Central memory CD8-positive, alpha-beta T cell (primary cell): Measurements from ENCODE around the gene ZEB2.

ENCODE experiments used
- ATAC-seq: fragments of 150-1000 bp; cut with Tn5 transposase; replicated peaks from 2 replicates; pipeline ENCODE4 v1.10.0; 2022; ENCODE audit warnings: mild to moderate bottlenecking, moderate FRiP score, moderate number of reproducible peaks; ENCODE audit not compliant: poor library complexity, severe bottlenecking; ENCODE audit errors: extremely low read depth
- DNase-seq, 2 donors: peaks; one replicate each; pipeline ENCODE4 v3.0.0; 2021; ENCODE audit warnings: low spot score in 2 of 2
- H3K27ac Mint-ChIP-seq: one replicate; pipeline ENCODE4 v1.8.0; 2022; ENCODE audit warnings: low read depth, mild to moderate bottlenecking, moderate library complexity, mixed read lengths
- H3K27me3 Mint-ChIP-seq: one replicate; pipeline ENCODE4 v1.8.0; 2022; ENCODE audit warnings: mixed read lengths
- H3K36me3 Mint-ChIP-seq: one replicate; pipeline ENCODE4 v1.8.0; 2022; ENCODE audit warnings: mild to moderate bottlenecking, moderate library complexity, mixed read lengths; ENCODE audit not compliant: insufficient read depth
- H3K4me1 Mint-ChIP-seq: one replicate; pipeline ENCODE4 v1.8.0; 2022; ENCODE audit warnings: mixed read lengths
- H3K4me3 Mint-ChIP-seq: one replicate; pipeline ENCODE4 v1.8.0; 2022; ENCODE audit warnings: mild to moderate bottlenecking, moderate library complexity, mixed read lengths
- H3K9me3 Mint-ChIP-seq: one replicate; pipeline ENCODE4 v1.8.0; 2022; ENCODE audit warnings: mixed read lengths

The ZEB2 gene

GRCh38 chr2:144455987-144456386 lies 63.9 kb downstream of the ZEB2 start:
- Mint-ChIP-seq H3K4me1 (peaks cover 77% of the 10 kb centered on the region), H3K27ac (peak overlapping the region; percentile 94), H3K9me3 (no peaks in the 10 kb centered on the region), H3K36me3 (peaks cover 42% of the 10 kb centered on the region), H3K4me3 (peak overlapping the region; percentile 59), H3K27me3 (no peaks in the 10 kb centered on the region)
- DNase-seq (no peak), ATAC-seq (no peak)

DNA sequence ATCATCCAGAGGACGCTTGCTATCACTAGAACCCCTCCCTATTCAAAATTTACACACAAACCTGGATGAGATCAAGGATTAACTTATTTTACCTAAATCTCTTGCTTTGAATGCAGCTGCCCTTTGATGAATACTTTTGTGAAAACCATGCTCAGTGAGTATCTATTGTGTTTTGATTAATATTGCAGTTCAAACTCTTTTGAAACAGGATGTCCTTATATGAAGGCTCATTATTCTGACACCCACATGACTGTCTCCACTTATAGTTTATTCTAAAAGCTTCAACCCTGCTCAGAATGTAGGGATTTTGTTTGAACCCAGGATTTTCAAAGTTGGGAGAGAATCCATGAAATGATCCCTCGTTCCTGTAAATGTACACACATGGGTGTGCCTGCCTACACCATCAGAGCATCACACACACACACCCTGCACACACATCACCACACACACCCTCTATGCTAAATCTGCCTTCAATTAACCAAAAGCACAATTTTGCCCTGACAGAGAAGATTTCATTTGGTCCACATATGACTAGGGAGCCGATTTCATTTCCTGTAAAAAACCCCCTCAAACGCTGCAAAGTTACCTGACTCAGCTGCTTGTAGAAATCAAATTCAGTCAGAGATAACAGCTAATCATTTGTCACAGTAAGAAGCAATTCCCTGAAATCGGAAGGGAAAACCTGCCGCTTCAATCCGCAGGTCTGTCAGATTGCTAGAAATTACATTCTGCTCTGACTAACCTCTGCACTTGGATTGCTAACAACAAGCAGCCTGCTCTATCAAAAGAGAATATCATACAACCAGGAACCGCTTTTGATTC lies 65.2 kb downstream of the ZEB2 start:
- no peak for DNase-seq

DNA sequence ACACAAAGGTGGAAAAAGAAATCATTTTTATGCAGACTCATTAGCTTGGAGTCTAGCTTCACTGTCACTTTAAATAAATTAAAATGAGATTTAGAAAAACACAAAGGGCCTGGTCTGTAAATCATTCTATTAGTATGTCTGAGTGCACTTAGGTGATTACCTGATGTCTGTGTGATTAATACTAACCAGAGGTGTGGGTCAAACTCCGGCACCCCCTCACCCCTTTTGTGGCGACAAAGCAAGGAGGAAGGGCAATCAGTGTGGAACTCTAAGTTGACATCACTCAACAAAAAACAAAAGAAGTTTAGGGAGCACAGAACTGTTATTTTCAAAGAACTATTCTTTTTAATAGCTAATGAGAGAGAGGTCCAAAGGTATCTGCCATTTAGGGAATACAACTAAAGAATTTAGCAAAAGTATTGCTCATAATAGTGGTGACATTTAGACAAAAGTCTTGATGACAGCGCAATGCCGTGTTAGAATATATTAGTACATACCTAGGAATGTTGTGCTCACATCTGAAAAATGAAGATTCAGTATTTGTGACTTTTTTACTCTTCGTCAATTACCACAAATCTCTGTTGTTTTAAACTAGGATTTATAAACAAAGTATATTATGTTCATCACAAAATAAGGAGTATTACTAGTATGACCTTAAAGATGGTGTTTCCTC lies 66.3 kb downstream of the ZEB2 start:
- no peaks in the 10 kb centered on the region for H3K9me3 Mint-ChIP-seq
- no peaks in the 10 kb centered on the region for H3K27me3 Mint-ChIP-seq
- H3K36me3 Mint-ChIP-seq = peaks cover 34% of the 10 kb centered on the region
- peak overlapping the region; percentile 86 for H3K27ac Mint-ChIP-seq
- H3K4me1 Mint-ChIP-seq = peaks cover 73% of the 10 kb centered on the region
- H3K4me3 Mint-ChIP-seq = peak overlapping the region; percentile 56
- DNase-seq (no peak), ATAC-seq (no peak)

More for the DNA sequence above, 65.2 kb downstream of the ZEB2 start:
- peaks cover 37% of the 10 kb centered on the region for H3K36me3 Mint-ChIP-seq
- peak overlapping the region; percentile 59 for H3K4me3 Mint-ChIP-seq
- H3K27me3 Mint-ChIP-seq = no peaks in the 10 kb centered on the region
- H3K27ac Mint-ChIP-seq = peak overlapping the region; percentile 94
- peak; percentile 31 for ATAC-seq
- peaks cover 73% of the 10 kb centered on the region for H3K4me1 Mint-ChIP-seq
- no peaks in the 10 kb centered on the region for H3K9me3 Mint-ChIP-seq

GRCh38 chr2:144452989-144453336 lies 67.0 kb downstream of the ZEB2 start:
- ATAC-seq = no peak
- no peaks in the 10 kb centered on the region for H3K9me3 Mint-ChIP-seq
- H3K4me3 Mint-ChIP-seq = peak overlapping the region; percentile 56
- peaks cover 73% of the 10 kb centered on the region for H3K4me1 Mint-ChIP-seq
- H3K27ac Mint-ChIP-seq = peak overlapping the region; percentile 86
- no peak for DNase-seq
- H3K27me3 Mint-ChIP-seq = no peaks in the 10 kb centered on the region
- peaks cover 38% of the 10 kb centered on the region for H3K36me3 Mint-ChIP-seq

GRCh38 chr2:144452169-144452988 lies 67.5 kb downstream of the ZEB2 start:
- ATAC-seq (no peak), DNase-seq (no peak)
- Mint-ChIP-seq H3K4me3 (peak overlapping the region; percentile 56), H3K27ac (peak overlapping the region; percentile 86), H3K9me3 (no peaks in the 10 kb centered on the region), H3K36me3 (peaks cover 35% of the 10 kb centered on the region), H3K27me3 (no peaks in the 10 kb centered on the region), H3K4me1 (peaks cover 68% of the 10 kb centered on the region)

DNA sequence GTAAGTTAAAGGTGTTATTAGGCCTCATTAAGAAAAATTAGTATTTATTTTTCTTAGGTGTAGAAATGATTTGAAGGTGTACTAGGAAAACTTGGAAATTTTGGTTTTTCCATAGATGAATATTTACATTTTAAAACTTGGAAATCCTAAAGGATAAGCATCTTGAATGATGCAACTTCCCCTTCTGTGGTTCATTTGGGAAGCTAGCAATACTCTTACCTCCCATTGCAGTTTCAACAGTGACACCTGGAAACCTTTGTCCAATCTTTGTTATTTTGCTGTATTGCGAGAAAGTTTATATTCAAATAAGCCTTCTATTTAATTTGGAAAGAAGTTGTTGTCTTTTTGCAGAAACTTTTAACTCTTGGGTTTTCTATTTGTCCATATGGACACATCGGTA lies 68.5 kb downstream of the ZEB2 start:
- peaks cover 38% of the 10 kb centered on the region for H3K36me3 Mint-ChIP-seq
- H3K27ac Mint-ChIP-seq = peak overlapping the region; percentile 86
- ATAC-seq = no peak
- DNase-seq = no peak
- H3K4me1 Mint-ChIP-seq = peaks cover 60% of the 10 kb centered on the region
- H3K9me3 Mint-ChIP-seq = no peaks in the 10 kb centered on the region
- H3K27me3 Mint-ChIP-seq = no peaks in the 10 kb centered on the region
- no peak overlapping the region for H3K4me3 Mint-ChIP-seq

DNA sequence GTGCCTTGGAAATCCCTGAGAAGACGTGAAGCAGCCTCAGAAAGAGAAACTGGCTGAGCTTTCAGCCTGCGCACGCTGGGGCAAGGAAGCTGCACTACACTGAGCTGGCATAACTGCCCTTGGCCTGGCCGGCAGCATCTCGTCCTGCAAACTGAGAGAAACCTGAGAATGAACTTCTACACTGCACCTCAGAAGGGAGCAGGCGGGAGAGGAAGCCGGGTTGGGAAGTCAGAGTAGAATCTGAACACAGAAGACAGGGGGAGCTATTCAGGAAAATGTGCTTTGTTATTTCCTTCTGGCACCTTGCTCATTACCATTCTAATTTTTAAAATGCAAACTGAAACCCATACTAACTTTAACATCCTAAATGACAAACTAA lies 70.9 kb downstream of the ZEB2 start:
- peak; percentile 58 for ATAC-seq
- H3K27me3 Mint-ChIP-seq = no peaks in the 10 kb centered on the region
- H3K27ac Mint-ChIP-seq = peak overlapping the region; percentile 90
- H3K4me3 Mint-ChIP-seq = peak overlapping the region; percentile 72
- peaks cover 33% of the 10 kb centered on the region for H3K36me3 Mint-ChIP-seq
- H3K4me1 Mint-ChIP-seq = peaks cover 50% of the 10 kb centered on the region
- no peak for DNase-seq
- H3K9me3 Mint-ChIP-seq = no peaks in the 10 kb centered on the region

DNA sequence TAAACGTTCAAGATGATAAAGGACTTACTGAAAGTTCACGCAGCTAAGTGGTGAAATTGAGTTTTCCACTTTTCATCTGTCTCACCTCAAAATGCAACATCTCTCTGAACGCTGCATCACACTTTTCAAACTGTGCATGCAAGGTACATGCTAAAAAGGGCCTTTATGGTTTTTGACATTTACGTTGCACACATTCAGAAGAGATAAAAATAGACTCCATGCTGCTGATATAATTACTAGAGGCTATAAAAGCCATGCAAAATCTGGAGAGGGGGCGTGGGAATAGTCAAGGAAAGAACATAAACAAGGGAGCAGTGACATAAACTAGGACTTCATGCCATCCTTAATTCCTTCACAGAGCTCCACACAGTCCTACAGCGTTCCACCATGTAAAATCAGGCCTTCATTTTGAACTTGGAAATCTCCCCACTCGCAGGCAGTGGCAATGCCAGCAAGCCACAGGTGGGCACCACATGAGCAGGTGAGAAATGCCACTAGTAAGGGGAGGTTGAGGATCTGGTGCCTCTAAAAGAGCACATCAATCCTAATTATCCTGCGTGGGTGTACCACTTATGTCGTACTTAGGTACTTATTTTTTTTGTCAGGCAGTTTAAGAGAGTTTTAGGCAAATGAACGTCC lies 71.4 kb downstream of the ZEB2 start:
- peak; percentile 33 for ATAC-seq
- Mint-ChIP-seq H3K27me3 (no peaks in the 10 kb centered on the region), H3K4me1 (peaks cover 47% of the 10 kb centered on the region), H3K4me3 (peak overlapping the region; percentile 72), H3K9me3 (no peaks in the 10 kb centered on the region), H3K27ac (peak overlapping the region; percentile 90), H3K36me3 (peaks cover 31% of the 10 kb centered on the region)
- DNase-seq = no peak

DNA sequence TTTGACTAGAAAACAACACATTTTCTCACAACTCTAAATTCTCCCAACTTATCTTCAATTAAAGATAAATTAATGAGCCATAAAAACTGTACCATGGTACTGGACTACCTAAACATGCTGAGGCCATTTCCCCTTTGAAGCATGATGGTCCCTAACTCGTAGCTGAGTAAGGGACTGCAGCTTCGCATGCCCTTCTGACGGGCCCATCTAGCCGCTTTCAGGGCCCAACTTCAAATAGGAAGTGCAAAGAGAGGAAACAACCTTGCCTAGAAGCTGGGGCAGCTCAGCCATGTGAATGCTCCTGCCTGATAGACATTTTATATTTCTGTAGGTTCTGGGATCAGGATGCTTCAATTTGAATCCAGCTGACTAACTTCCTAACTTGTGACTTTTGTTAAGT lies 72.4 kb downstream of the ZEB2 start:
- ATAC-seq (no peak), DNase-seq (no peak)
- peaks cover 39% of the 10 kb centered on the region for H3K4me1 Mint-ChIP-seq
- H3K4me3 Mint-ChIP-seq = no peak overlapping the region
- H3K36me3 Mint-ChIP-seq = peaks cover 26% of the 10 kb centered on the region
- no peak overlapping the region for H3K27ac Mint-ChIP-seq
- H3K27me3 Mint-ChIP-seq = no peaks in the 10 kb centered on the region
- no peaks in the 10 kb centered on the region for H3K9me3 Mint-ChIP-seq

GRCh38 chr2:144446136-144446535 lies 73.8 kb downstream of the ZEB2 start:
- Mint-ChIP-seq H3K36me3 (peaks cover 23% of the 10 kb centered on the region), H3K9me3 (no peaks in the 10 kb centered on the region), H3K4me1 (peaks cover 34% of the 10 kb centered on the region), H3K27ac (peak overlapping the region; percentile 33), H3K27me3 (no peaks in the 10 kb centered on the region), H3K4me3 (no peak overlapping the region)
- ATAC-seq = no peak
- no peak for DNase-seq

DNA sequence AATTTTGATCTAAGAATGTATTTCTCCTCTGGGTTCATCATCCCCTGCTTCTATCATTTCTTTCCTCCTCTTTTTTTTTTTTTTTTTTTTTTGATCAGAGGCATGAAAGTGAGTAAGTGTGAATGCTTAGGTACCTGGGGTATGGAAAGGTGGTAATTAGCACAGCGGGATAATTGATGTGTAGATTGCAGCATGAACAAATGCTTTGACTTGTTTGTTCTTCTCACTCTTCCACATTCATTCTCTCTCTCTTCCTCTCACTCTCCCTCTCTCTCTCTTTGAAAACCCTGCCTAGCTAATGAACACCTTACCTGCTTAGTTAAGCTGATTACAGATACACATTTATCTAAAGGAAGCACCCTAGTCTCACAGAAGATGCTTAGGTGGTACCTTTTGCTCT lies 74.7 kb downstream of the ZEB2 start:
- Mint-ChIP-seq H3K27ac (peak overlapping the region; percentile 33), H3K4me1 (peaks cover 40% of the 10 kb centered on the region)
- no peak for DNase-seq

More for the DNA sequence above, 74.7 kb downstream of the ZEB2 start:
- no peaks in the 10 kb centered on the region for H3K9me3 Mint-ChIP-seq
- H3K36me3 Mint-ChIP-seq = peaks cover 30% of the 10 kb centered on the region
- no peak for ATAC-seq
- H3K4me3 Mint-ChIP-seq = no peak overlapping the region
- H3K27me3 Mint-ChIP-seq = no peaks in the 10 kb centered on the region
